Retina (tissue), 1 donor: Measurements from ENCODE around the gene NRF1.
"Not testable (repeated sequence)": the region's sequence is repeated elsewhere in the genome, so short reads cannot be mapped to it uniquely, and the experiment has no call there.

ENCODE experiments used
- DNase-seq: peaks from one replicate; pipeline ENCODE4 v3.0.0-alpha.2; 2016

Gene NRF1

DNA sequence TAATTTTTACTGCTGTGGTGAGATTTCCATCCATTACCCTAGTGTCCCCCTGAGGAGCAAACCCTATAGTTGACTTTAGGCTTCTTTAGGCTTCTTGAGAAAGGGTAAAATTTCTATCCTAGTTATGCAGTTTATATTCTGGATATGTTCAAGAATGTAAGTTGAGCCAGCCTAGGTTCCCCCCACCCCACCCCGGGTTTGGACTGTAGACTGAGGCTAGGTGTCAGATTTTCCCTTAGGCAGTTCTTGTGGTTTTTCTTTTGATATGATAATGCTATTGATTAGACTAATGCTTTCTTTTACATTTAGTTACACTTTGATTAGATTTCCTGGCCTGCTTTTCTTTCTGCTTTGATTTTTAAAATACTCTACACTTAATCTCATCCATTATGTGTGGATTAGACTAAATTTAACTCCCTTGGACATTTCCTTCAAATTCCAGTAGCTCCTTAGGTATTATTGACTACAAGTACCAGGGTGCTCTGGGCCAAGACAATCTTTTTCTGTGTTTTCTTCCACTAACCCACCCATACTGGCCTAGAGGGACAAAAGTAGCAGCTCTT lies 37.7 kb downstream of the NRF1 start:
- DNase-seq: no peak

DNA sequence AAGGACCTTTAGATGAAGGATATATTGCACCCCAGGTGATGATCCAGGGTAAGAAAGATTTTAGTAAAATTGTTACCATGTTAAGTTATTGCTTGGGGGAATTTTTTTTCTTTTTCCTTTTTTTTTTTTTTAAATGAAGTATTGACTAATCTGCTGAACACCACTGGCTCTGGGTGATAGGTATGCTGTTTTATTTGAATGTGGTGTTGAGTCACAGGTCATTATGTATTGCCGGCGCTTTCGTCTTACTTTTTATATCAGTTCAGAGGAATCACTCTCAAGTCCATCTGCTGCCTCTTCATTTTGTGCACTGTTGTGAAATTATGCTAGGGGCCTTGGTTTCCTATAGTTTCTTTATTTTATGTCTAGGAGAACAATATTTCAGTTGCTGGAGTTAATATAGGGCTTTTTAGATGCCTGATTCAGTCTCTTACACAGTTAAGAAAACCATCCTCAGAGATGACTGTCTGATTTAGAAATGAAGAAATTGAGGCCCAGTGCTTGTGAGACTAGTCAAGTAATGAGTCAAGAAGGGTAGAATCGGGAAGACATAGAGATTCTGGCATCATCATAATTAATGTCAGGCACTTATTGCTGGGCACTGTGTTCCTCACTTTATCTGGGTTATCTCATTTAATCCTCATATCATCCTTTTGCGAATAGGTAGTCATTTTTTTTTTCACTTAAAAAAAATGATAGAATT lies 38.7 kb downstream of the NRF1 start:
- no peak for DNase-seq

DNA sequence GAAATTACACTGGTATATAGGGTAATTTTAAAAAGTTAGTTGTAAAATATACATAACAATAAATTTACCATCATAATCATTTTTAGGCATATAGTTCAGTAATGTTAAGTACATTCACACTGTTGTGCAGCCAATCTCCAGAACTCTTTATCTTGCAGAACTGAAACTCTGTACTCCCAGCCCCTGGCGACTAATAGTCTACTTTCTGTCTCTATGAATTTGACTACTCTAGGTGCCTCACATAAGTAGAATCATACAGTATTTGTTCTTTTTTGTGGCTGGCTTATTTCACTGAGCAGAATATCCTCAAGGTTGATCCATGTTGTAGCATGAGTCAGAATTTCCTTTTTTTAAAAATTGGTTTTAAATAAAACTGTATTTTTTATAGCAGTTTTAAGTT lies 41.4 kb downstream of the NRF1 start:
- no peak for DNase-seq

DNA sequence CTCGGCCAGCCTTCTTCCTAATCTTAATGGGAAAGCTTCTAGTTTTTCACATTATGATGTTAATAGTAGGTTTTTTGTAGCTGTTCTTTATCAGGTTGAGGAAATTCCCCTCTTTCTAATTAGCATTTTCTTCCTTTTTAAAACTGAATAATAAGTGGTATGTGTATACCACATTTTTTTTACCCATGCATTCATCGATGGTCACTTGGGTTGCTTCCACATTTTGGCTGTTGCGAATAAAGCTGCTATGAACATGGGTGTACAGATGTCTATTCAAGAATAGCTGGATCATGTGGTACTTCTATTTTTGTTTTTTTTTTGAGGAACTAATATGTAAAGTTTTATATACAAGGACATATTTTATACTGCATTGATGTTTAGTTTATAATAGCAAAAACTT lies 44.3 kb downstream of the NRF1 start:
- no peak for DNase-seq

DNA sequence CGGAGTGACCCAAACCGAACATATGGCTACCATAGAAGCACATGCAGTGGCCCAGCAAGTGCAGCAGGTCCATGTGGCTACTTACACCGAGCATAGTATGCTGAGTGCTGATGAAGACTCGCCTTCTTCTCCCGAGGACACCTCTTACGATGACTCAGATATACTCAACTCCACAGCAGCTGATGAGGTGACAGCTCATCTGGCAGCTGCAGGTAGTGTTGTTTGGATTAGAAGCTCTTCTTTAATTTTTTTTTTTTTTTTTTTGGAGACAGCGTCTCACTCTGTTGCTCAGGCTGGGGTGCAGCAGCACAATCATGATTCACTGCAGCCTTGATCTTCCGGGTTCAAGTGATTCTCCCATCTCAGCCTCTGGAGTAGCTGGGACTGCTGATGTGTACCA lies 45.8 kb downstream of the NRF1 start:
- DNase-seq: no peak

DNA sequence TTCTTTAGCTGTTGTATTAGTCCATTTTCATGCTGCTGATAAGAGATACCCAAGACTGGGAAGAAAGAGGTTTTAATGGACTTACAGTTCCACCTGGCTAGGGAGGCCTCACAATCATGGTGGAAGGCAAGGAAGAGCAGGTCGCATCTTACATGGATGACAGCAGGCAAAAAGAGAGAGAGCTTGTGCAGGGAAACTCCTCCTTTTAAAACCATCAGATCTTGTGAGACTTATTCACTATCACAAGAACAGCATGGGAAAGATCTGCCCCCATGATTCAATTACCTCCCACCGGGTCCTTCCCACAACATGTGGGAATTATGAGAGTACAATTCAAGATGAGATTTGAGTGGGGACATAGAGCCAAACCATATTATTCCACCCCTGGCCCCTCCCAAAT lies 48.4 kb downstream of the NRF1 start:
- not testable (repeated sequence) for DNase-seq

DNA sequence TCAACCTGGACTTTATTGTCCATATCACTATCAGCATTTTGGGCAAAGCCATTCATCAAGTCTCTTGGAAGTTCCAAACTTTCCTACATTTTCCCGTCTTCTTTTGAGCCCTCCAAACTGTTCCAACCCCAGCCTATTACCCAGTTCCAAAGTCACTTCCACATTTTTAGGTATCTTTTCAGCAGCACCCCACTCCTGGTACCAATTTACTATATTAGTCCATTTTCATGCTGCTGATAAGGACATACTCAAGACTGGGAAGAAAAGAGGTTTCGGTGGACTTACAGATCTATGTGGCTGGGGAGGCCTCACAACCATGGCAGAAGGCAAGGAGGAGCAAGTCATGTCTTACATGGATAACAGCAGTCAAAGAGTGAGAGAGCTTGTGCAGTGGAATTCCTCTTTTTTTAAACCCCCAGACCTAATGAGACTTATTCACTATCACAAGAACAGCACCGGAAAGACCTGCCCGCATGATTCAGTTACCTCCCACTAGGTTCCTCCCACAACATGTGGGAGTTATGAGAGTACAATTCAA lies 50.2 kb downstream of the NRF1 start:
- DNase-seq: no peak

DNA sequence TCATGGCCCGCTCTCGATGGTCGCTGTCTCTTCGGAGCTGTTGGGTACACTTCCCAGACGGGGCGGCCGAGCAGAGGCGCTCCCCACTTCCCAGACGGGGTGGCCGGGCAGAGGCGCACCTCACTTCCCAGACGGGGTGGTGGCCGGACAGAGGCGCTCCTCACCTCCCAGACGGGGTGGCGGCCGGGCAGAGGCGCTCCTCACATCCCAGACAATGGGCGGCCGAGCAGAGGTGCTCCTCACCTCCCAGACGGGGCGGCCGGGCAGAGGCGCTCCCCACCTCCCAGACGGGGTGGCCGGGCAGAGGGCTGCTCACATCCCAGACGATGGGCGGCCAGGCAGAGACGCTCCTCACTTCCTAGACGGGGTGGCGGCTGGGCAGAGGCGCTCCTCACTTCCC lies 51.7 kb downstream of the NRF1 start:
- not testable (repeated sequence) for DNase-seq

DNA sequence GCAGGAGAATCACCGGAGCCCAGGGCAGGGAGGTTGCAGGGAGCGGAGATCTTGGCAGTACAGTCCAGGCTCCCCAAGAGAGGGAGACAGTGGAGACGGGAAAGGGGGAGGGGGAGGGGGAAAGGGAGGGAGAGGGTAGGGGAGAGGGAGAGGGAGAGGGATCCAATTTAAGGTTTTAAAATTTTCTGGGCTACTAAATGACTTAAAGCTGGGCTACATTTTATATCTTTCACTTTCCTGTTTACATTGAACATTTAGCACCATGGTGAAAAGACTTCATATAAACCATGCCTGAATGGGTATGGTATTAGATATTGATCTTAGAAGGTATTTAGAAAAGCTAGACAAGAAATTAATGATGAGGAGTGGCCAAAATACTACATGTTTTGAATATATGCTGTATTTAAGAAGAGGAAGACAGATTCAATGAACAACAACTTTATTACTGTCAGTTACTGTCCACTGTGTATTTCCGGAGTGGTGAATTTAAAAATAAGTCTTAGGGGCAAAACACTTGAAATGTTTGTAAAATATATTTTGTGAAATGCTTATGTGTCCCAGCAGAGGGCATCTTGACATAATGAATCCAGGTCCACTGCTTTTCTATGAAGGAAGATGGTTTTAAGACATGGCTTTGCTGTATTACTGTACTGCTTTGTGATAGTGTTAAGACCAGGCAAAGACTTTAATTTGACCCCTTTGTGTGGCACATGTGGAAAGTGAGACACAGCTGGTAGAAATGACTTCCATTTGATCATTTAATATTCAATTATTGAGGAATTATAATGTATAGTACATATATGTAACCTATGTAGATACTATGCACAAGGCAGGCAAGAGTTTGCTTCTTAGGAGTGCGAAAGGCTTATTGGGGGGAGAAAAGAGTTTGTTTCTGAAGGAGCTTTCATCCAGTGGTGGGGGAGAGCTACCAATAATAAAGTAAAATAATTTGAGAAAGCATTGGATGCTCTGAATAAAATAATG lies 52.8 kb downstream of the NRF1 start:
- DNase-seq: peak; percentile 25

DNA sequence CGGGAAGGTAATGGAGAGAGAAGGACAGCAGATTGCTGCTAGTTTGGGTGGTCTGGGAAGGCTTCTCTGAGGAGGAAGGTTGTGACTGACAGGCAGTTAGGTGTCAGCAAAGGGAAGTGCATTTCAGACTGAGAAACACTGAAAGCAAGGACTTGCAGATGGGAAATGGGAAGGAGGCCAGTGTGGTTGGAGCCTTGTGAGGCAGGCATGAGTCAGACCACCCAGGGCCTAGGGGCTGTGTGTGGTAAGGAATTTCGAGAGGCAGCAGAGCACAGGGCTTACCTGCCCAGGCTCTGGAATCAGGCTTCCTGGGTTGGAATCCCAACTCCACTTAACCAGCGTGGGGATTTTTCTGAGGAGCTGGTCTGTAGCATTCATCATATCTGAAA lies 53.5 kb downstream of the NRF1 start:
- DNase-seq: no peak

DNA sequence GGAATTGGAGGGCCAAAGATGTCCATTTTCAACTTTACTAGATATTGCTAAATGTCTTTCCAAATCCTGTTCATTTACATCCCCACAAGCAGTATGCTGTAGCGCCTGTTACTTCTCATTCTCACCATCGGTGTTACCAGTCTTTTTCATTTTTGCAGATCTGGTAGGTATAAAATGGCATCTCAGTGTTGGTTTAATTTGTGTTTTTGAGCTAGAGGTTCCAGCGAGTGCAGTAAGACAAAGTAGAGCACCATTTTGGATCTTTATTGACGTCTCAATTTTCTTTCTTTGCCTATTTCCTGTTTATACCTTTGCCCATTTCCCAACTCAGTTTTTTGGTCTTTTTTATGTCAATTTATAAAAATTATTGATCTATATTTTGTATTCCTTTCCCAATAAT lies 55.6 kb downstream of the NRF1 start:
- DNase-seq: no peak

DNA sequence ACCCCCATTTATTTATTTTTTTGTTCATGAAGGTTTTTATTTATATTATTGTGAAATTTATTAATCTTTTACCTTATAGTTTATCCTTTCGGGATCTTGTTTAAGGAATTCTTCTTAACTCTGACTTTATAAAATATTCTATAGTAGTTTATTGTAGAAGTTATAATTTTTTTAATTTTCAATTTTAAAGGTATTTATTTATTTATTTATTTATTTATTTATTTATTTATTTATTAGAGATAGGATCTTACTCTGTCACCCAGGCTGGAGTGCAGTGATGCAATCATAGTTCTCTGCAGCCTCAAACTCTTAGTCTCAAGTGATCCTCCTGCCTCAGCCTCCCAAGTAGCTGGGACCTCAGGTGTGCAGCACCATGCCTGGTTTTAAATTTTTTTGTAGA lies 56.0 kb downstream of the NRF1 start:
- DNase-seq: no peak

DNA sequence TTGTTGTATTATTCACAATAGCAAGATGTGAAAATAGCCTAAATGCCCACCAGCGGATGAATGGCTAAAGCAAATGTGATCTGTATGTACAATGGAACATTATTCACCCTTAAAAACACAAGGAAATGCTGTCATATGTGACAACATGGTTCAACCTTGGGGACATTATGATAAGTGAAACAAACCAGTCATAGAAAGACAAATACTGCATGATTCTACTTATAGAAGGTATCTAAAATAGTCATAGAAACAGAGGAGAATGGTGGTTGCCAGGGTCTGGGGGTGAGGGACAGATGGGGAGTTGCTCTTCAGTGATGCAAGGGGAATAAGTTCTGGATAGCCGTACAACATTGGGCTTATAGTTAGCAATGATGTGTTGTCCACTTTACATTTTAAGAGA lies 58.4 kb downstream of the NRF1 start:
- DNase-seq: no peak

DNA sequence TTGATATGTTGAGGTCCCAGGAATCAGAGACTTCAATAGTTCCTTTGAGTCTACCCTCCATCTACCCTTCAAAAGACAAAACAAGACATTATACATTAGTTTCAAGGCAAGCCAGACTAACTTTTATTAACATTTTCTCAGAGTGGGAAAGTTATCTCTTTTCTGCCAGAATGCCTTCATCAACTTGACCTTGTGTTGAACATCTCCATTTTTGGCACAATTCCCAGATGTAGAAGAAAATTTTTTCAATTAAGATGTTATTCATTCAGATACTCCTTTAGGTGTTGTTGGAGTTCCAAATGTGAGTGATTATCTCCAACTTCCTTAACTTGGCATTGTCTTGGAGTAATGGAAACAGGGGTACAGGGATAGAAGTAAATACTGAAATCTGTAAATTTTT lies 59.1 kb downstream of the NRF1 start:
- no peak for DNase-seq

DNA sequence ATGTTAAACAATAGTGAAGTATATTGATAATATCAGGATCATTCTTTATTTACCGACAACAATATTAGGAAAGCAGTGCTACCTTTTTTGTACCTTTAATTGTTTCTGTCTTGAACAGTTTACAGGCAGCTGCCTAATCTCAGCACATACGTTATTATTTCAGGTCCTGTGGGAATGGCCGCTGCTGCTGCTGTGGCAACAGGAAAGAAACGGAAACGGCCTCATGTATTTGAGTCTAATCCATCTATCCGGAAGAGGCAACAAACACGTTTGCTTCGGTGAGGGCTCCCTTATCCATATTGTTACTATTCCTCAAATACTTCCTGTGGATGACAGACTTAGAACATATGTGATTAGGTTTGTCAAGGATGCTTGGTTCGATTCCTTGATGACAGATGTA lies 59.7 kb downstream of the NRF1 start:
- no peak for DNase-seq

DNA sequence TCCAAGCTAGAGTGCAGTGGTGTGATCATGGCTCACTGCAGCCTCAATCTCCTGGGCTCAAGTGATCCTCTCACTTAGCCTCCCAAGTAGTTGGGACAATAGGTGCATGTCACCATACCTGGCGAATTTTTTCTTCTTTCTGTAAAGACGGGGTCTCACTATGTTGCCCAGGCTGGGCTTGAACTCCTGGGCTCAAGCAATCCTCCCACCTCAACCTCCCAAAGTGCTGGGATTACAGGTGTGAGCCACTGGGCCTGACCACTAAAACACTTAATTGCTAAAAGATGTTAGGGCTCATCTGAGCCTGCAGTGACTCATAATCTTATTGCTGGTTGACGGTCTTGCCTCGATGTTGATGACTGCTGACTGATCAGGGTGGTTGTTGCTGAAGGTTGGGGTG lies 63.0 kb downstream of the NRF1 start:
- DNase-seq: not testable (repeated sequence)

DNA sequence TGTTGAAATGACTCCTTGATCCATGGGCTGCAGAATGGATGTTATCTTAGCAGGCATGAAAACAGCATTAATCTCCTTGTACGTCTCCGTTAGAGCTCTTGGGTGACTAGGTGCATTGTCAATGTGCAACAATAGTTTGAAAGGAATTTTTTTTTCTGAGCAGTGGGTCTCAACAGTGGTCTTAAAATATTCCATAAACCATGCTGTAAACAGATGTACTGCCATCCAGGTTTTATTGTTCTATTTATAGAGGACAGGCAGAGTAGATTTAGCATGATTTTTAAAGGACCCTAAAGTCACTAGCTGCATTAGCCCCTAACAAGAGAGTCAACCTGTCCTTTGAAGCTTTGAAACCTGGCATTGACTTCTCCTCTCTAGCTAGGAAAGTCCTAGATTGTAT lies 64.0 kb downstream of the NRF1 start:
- DNase-seq: no peak

DNA sequence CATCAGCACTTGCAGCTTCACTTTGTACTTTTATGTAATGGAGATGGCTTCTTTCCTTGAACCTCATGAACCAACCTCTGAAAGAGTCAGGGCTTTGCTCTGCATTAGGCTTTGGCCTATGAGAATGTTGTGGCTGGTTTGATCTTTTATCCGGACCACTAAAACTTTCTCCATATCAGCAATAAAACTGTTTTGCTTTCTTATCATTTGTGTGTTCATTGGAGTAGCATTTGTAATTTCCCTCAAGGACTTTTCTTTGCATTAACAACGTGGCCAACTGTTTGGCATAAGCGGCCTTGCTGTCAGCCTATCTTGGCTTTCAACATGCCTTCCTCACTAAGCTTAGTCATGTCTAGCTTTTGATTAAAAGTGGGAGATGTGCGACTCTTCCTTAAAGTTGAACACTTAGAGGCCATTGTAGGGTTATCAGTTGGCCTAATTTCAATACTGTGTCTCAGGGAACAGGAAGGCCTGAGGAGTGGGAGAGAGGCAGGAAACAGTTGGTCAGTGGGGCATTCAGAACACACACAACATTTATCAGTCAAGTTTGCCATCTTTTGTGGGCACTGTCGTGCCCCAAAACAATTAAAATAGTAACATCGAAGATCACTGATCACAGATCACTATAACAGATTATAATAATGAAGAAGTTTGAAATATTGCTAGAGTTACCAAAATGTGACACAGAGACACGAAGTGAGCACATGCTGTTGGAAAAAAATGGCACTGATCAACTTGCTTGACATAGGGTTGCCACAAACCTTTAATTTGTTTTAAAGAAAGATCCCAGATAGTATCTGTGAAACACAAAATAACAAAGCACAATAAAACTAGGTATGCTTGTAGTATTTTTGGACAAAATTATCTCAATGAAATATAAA lies 64.7 kb downstream of the NRF1 start:
- no peak for DNase-seq

DNA sequence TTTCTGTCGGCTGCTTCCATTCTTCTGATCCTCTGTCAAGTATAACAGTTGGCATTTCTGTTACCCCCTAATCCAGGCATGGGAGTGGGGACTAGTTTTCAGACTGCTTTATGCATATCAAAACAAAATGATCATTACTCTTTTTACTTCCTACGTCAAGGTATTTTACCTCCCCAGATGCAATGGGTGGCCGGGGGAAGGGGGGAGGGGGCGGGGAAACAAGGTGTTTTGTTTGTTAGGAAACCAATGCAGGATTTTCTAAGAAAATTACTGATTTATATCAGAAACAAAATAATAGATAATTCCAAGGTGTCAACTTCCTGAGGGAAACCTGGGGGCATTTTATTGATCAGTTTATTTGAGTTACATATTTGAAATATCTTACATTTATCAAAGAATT lies 66.3 kb downstream of the NRF1 start:
- DNase-seq: no peak

DNA sequence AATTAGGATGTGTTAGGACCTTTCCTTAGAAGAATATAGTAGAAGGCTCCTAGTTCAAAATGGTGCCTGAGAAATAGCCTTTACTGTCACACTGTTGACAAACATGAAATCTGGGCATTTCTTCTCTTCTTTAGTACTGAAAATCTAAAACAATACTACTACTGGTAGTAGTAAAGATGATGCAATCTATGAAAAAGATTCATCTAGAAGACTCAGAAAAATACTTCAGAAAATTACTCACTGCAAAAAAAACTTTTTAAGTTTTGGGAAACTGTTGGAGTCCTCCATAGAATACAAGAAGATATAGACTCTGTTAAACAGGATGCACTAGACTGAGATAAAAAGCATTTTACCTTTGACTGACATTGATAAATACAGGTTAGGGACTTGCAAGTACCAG lies 67.1 kb downstream of the NRF1 start:
- no peak for DNase-seq

DNA sequence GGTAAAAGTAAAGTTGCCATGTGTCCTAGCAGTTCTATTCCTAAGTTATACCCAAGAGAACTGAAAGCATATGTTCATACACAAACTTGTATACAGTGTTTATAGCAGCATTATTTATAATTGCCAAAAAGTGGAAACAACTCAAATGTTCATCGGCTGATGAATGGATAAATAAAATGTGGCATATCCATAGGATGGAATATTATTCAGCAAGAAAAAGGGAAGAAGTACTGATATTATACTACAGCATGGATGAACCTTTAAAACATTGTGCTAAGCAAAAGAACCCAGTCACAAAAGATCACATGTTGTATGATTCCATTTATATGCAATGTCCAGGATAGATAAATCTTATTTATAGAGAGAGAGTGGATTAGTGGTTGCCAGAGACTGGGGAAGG lies 68.9 kb downstream of the NRF1 start:
- DNase-seq: no peak

DNA sequence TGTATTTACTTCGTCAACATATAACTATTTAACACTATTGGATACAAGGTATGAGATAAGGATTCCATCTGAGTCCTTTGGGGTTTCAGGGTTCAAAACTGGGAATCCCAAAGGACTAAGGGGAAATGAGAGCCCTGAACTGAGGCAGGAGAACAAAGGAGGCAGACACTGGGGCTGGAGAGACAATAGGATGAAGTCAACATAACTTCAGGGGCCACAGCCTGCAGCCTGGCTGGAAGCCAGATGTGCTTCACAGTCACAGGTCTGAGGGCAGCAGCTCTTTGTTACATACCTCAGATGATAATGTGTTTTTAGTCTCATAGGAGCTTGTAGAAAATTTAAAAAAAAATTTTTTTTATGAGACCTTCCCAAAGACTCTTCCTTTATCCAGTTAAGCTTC lies 73.3 kb downstream of the NRF1 start:
- no peak for DNase-seq

DNA sequence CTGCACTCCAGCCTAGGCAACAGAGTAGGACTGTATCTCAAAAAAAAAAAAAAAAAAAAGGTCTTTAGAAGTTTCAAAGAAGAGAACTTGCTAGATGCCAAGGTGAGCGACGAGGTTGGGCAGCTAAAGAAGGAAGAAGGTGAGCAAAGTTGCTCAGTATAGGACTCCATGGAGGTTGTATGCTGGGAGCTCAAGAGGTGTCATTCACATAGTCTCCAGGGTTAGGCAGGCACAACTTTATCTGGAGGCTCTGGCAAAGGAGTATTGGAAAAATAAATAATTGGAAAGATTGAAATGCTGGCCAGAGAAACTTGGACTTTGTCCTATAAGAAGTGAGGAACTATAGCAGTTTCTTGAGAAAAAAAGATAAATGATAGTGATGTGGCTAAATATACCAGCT lies 74.5 kb downstream of the NRF1 start:
- DNase-seq: no peak
